ENCODE results near the gene ATP6V1F. TPM values are rescaled to one million over a fixed set of nuclear protein-coding genes. Genes with fewer than 3 reads are reported as not detected.

The ATP6V1F gene
- total RNA-seq, 1 experiment from 2014 or later = 115 TPM

DNA sequence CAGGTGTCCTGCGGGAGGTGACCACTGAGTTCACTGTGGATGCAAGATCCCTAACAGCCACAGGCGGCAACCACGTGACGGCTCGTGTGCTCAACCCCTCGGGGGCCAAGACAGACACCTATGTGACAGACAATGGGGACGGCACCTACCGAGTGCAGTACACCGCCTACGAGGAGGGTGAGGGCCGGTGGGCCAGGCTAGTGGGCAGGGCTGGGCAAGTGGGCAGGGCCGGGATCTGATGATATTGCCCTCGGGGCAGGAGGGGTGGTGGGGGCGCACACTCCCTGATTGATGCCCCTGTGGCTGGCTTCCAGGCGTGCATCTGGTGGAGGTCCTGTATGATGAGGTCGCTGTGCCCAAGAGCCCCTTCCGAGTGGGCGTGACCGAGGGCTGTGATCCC is 16.7 kb upstream of the ATP6V1F start:
- Mint-ChIP-seq H3K4me1 (peaks cover 2 to 12% of the 10 kb centered on the region in 2 experiments), H3K4me3 (no peak overlapping the region), H3K27ac (no peak overlapping the region), H3K36me3 (ENCODE audit: insufficient read depth in 1 of 3, low read depth in 3 of 3) (peaks cover 0 to 3% (median 0%) of the 10 kb centered on the region in 3 experiments; a peak in 2 of 7 replicates), H3K27me3 (ENCODE audit: low read depth) (no peaks in the 10 kb centered on the region), H3K9me3 (no peaks in the 10 kb centered on the region)
- H3K23ac ChIP-seq (ENCODE audit: insufficient read length, low read depth, low read length) = no peak overlapping the region
- TF ChIP-seq, protein P1, sequence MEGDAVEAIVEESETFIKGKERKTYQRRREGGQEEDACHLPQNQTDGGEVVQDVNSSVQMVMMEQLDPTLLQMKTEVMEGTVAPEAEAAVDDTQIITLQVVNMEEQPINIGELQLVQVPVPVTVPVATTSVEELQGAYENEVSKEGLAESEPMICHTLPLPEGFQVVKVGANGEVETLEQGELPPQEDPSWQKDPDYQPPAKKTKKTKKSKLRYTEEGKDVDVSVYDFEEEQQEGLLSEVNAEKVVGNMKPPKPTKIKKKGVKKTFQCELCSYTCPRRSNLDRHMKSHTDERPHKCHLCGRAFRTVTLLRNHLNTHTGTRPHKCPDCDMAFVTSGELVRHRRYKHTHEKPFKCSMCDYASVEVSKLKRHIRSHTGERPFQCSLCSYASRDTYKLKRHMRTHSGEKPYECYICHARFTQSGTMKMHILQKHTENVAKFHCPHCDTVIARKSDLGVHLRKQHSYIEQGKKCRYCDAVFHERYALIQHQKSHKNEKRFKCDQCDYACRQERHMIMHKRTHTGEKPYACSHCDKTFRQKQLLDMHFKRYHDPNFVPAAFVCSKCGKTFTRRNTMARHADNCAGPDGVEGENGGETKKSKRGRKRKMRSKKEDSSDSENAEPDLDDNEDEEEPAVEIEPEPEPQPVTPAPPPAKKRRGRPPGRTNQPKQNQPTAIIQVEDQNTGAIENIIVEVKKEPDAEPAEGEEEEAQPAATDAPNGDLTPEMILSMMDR (conservative IDR thresholded peaks at IDR 0.05) = no peak
- H3K4me1 ChIP-seq (ENCODE audit: insufficient read depth, low read length) = no peaks in the 10 kb centered on the region
- no peaks in the 10 kb centered on the region for H3K9me3 ChIP-seq (ENCODE audit: control insufficient read depth, low read depth, low read length)
- H2AFZ ChIP-seq (ENCODE audit: low read length) = no peak overlapping the region
- H2BK15ac ChIP-seq (ENCODE audit: low read depth, low read length) = no peak overlapping the region
- H3K79me1 ChIP-seq (ENCODE audit: insufficient read depth, low read depth, low read length, poor library complexity, severe bottlenecking) = no peaks in the 10 kb centered on the region
- no peaks in the 10 kb centered on the region for H3K23me2 ChIP-seq (ENCODE audit: insufficient read length, low read depth, low read length, poor library complexity, severe bottlenecking)
- H4K8ac ChIP-seq (replicated peaks; ENCODE audit: insufficient read length, low read depth, low read length) = no peak overlapping the region
- WGBS (ENCODE audit: extremely low coverage, insufficient read length, low lambda C conversion rate) = no CpG with 5 or more reads among the region's 19 CpGs
- H3K14ac ChIP-seq (ENCODE audit: insufficient read depth, low read length) = no peak overlapping the region
- no peak overlapping the region for H3K4ac ChIP-seq (ENCODE audit: low read depth, low read length)
- H2BK120ac ChIP-seq (ENCODE audit: low read depth, low read length, poor library complexity, severe bottlenecking) = no peak overlapping the region
- no peaks in the 10 kb centered on the region for H3K27me3 ChIP-seq (ENCODE audit: insufficient read depth, low read length)
- H2BK12ac ChIP-seq (ENCODE audit: insufficient read length, low read depth, low read length) = no peak overlapping the region
- H3K27ac ChIP-seq (ENCODE audit: insufficient read length, low read depth, low read length) = no peak overlapping the region
- no peak overlapping the region for H2AK5ac ChIP-seq (ENCODE audit: insufficient read length, low read length)
- no peak overlapping the region for H3K56ac ChIP-seq (ENCODE audit: insufficient read length, low read depth, low read length)
- no peak overlapping the region for H4K5ac ChIP-seq (ENCODE audit: insufficient read length, low read depth, low read length)
- H3K18ac ChIP-seq (ENCODE audit: insufficient read length, low read depth, low read length) = no peak overlapping the region
- H3K4me2 ChIP-seq (ENCODE audit: insufficient read depth, insufficient read length, low read length) = no peak overlapping the region
- no peaks in the 10 kb centered on the region for H4K20me1 ChIP-seq (ENCODE audit: control insufficient read depth, insufficient read depth, insufficient read length)
- H2BK20ac ChIP-seq (ENCODE audit: low read depth, low read length, poor library complexity, severe bottlenecking) = no peak overlapping the region
- H3K9ac ChIP-seq (ENCODE audit: extremely low read depth, insufficient read length, low read length) = no peak overlapping the region
- DNase-seq = no peak
- no peak overlapping the region for H2BK5ac ChIP-seq (ENCODE audit: insufficient read length, low read length)
- no peak overlapping the region for H3T11ph ChIP-seq (ENCODE audit: low read length)
- no peaks in the 10 kb centered on the region for H3K79me2 ChIP-seq (ENCODE audit: insufficient read depth, low read length)
- no peak overlapping the region for H4K91ac ChIP-seq (ENCODE audit: insufficient read length, low read depth, low read length)

Measured in H9 (cell line).